ENCODE measurements around the gene FOXN3. TPM values are rescaled to one million over a fixed set of nuclear protein-coding genes. Genes with fewer than 3 reads are reported as not detected.

FOXN3 gene
- total RNA-seq, 6 experiments from 2014 or later = 31.9 to 43.4 (median 37.9) TPM

DNA sequence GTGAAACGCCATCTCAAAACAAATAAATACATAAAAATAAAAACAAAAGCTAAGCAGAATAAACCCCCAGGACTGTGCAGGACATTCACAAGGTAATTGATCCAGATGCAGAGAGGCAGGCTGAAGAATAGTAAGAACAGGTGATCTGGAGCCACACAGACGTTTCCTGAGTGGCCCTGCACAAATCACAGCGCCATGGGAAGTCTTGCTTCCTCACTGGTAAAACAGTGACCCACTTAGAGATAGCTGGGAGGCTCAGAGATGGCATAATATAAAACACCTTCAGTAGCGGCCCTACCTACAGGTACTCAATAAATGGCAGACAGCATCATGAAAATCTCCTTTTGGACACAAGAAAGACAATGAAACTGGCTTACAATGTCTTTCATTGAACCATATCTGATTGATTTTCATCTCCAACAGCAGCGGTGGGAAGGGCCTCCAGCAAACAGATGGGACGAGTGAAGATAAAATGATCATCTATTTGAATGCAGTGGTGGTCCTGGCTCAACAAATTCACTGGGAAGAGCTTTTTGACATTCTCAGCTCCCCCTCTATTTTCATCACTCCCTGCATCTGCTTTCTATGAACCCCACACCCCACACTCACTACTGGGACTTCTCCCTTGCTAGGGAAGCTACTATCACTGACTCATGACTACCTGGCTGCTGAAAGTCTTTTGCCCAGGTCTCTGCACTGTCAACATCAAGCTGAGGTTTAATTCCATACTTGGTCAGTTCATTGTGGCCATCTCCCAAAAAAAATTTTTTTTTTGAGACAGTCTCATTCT lies 63.9 kb downstream of the FOXN3 start:
- DNase-seq = no peak
- H3K9me3 Mint-ChIP-seq = no peaks in the 10 kb centered on the region
- H3K27ac Mint-ChIP-seq = no peak overlapping the region
- no peaks in the 10 kb centered on the region; the same call in 1 of the 2 replicates for H3K27me3 Mint-ChIP-seq (ENCODE audit: insufficient read depth)
- TF ChIP-seq, protein P1, sequence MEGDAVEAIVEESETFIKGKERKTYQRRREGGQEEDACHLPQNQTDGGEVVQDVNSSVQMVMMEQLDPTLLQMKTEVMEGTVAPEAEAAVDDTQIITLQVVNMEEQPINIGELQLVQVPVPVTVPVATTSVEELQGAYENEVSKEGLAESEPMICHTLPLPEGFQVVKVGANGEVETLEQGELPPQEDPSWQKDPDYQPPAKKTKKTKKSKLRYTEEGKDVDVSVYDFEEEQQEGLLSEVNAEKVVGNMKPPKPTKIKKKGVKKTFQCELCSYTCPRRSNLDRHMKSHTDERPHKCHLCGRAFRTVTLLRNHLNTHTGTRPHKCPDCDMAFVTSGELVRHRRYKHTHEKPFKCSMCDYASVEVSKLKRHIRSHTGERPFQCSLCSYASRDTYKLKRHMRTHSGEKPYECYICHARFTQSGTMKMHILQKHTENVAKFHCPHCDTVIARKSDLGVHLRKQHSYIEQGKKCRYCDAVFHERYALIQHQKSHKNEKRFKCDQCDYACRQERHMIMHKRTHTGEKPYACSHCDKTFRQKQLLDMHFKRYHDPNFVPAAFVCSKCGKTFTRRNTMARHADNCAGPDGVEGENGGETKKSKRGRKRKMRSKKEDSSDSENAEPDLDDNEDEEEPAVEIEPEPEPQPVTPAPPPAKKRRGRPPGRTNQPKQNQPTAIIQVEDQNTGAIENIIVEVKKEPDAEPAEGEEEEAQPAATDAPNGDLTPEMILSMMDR (IDR thresholded peaks at IDR 0.05) = no peak
- H3K4me3 Mint-ChIP-seq = no peak overlapping the region
- peaks cover 28% of the 10 kb centered on the region for H3K4me1 Mint-ChIP-seq (ENCODE audit: low read depth)
- H3K36me3 Mint-ChIP-seq (ENCODE audit: low read depth) = peaks cover 17% of the 10 kb centered on the region

DNA sequence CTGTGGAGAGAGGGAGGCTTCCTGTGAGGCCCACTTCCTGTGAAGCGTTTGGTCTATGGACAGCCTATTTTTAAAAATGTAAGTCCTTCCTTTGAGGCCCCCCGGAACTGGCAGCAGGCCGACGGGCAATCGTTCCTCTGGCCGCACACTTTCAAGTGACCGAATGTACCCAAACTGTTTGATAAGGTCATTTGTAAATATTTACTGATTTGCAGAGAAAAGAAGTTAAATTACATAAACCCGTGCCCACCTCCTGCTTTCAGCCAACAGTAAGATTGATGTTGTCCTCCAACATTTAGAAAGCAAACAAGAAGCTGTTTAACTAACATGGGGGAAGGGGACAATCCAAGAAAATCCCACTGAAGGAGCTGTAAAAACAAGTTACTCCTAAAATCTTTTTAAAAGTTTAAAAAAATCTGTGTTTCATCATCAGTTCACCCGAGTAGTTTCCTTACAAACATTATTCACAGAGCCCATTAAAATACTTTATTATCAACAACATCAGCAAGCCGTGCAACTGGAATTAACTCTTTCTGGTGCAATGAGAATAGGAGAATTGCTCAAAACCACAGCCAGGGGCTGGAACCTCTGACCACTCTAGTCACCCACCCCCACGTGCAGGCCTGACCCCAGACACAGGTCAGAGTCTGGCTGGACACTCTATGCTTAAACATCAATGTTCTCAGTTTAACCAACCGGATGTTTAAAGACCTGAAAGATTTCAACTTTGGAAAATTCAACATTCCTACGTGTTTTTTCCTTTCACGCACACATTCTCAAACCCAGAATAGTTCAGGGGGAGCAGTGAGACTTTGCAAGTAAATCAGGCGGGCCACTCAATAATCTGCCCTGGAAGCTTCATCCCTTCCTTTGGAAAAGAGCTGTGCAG lies 65.3 kb downstream of the FOXN3 start:
- DNase-seq = no peak
- TF ChIP-seq, protein P1 (IDR thresholded peaks at IDR 0.05) = no peak
- H3K27ac Mint-ChIP-seq = peak overlapping the region; percentile 93
- H3K9me3 Mint-ChIP-seq = no peaks in the 10 kb centered on the region
- H3K4me3 Mint-ChIP-seq = peak overlapping the region; percentile 77
- H3K27me3 Mint-ChIP-seq (ENCODE audit: insufficient read depth) = no peaks in the 10 kb centered on the region; the same call in 1 of the 2 replicates
- peaks cover 24% of the 10 kb centered on the region for H3K36me3 Mint-ChIP-seq (ENCODE audit: low read depth)
- H3K4me1 Mint-ChIP-seq (ENCODE audit: low read depth) = peaks cover 28% of the 10 kb centered on the region

DNA sequence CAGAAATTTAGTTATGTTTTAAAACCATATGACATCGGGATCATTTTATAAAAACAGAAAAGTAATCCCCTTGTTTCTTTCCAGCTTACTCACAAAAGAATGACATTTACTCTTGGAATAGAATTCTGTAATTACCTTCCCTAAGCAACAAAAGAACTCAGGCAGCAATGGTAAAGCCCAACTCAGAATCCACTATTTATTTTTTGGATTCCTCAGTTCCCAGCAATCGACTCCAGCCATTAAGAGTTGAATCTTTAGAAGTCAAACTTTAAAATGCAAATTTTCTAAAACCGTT lies 65.9 kb downstream of the FOXN3 start:
- no peaks in the 10 kb centered on the region for H3K9me3 Mint-ChIP-seq
- no peak for DNase-seq
- H3K36me3 Mint-ChIP-seq (ENCODE audit: low read depth) = peaks cover 30% of the 10 kb centered on the region
- TF ChIP-seq, protein P1 (IDR thresholded peaks at IDR 0.05) = no peak
- peaks cover 28% of the 10 kb centered on the region for H3K4me1 Mint-ChIP-seq (ENCODE audit: low read depth)
- no peaks in the 10 kb centered on the region; the same call in 1 of the 2 replicates for H3K27me3 Mint-ChIP-seq (ENCODE audit: insufficient read depth)
- H3K4me3 Mint-ChIP-seq = peak overlapping the region; percentile 77
- H3K27ac Mint-ChIP-seq = peak overlapping the region; percentile 93

DNA sequence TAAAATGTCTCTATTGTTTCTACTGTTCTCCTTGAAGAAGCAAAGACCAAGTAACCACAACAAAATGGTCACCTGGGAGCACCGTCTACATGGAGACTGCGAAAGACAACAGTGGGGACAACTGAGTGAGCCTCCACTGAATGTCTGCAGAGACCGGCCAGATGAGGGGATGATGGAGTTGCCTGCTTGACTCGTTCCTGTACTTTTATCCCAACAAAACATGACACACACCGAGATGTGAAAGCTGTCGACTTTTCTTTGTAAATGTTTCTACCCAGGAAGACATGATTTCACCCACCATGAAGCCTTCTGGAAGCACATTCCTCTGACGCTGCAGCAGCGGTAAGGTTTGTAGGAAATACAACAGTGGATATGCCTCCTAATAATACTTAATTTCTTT lies 66.9 kb downstream of the FOXN3 start:
- Mint-ChIP-seq H3K4me1 (ENCODE audit: low read depth) (peaks cover 28% of the 10 kb centered on the region), H3K4me3 (no peak overlapping the region), H3K27me3 (ENCODE audit: insufficient read depth) (no peaks in the 10 kb centered on the region; the same call in 1 of the 2 replicates), H3K27ac (no peak overlapping the region), H3K9me3 (no peaks in the 10 kb centered on the region), H3K36me3 (ENCODE audit: low read depth) (peaks cover 31% of the 10 kb centered on the region)
- TF ChIP-seq, protein P1 (IDR thresholded peaks at IDR 0.05) = no peak
- DNase-seq = no peak

DNA sequence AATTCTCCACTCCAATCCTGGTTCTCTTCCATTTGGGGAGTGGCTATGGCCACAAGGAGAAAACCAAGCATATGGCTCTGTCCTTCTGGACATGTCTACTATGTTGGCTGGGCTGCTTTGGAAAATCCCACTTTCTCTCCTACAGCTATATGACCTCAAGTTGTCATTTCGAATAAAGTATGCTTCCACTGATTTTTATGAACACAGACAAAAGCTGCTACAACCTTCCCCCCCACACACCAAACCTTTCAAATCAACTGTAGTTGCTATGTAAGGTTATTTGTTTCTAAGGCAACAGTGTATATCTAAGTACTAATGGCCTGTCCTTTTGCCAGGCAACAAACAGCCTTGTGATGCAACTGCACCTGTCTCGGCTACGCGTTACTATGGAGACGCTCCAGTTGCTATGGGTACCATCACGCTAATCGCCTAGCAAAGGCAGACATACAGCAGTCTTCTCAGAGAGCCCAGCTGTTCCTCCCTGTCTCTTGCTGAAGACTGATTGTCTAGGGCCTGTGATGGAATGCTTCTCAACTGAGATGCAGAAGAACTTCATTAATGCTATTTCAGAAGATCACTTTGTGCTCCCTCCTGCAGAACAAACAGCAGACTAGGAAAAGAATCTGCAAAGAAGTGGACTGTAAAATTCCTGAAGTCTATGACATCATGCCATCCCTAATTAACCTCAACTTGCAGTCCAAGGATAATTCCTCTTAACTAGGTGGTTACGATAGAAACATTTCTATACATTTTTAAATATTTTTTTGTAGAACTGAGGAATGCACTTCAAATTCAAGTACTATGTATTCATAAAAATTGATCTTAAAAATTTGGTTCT lies 67.6 kb downstream of the FOXN3 start:
- H3K27me3 Mint-ChIP-seq (ENCODE audit: insufficient read depth) = no peaks in the 10 kb centered on the region; the same call in 1 of the 2 replicates
- H3K27ac Mint-ChIP-seq = peak overlapping the region; percentile 31; the same call in 1 of the 2 replicates
- peaks cover 31% of the 10 kb centered on the region for H3K36me3 Mint-ChIP-seq (ENCODE audit: low read depth)
- DNase-seq = no peak
- H3K4me1 Mint-ChIP-seq (ENCODE audit: low read depth) = peaks cover 28% of the 10 kb centered on the region
- no peak overlapping the region for H3K4me3 Mint-ChIP-seq
- H3K9me3 Mint-ChIP-seq = no peaks in the 10 kb centered on the region
- TF ChIP-seq, protein P1 (IDR thresholded peaks at IDR 0.05) = no peak

All from HFFc6 (cell line).